ENCODE results near the gene PRSS48. TPM values are rescaled to one million over a fixed set of nuclear protein-coding genes. Genes with fewer than 3 reads are reported as not detected.

The PRSS48 gene
- total and polyA plus RNA-seq, 11 donors: not detected

- Histone ChIP-seq H3K36me3 (no peaks in the 10 kb centered on the region), H3K4me3 (no peak overlapping the region), H3K9me3 (peaks cover 0 to 4% (median 0%) of the 10 kb centered on the region in 12 donors), H3K27ac (no peak overlapping the region), H3K4me1 (peaks cover 0 to 32% (median 7%) of the 10 kb centered on the region in 12 donors), H3K27me3 (no peaks in the 10 kb centered on the region)
- intact Hi-C loops (cut with DNase I): no loop called here
- DNase-seq: no peak
- TF ChIP-seq CTCF (IDR thresholded peaks at IDR 0.05): no peak
- TF ChIP-seq POLR2A (IDR thresholded peaks at IDR 0.05): no peak
- 96 to 98% (median 98%) methylated on average over 6 to 27 of the region's 27 CpGs for WGBS, 4 donors
- no peak for ATAC-seq
These were observed 40.9 kb upstream of the PRSS48 start for GRCh38 chr4:151236036-151236435.

- WGBS, 4 donors: 37 to 64% (median 44%) methylated on average over 3 of the region's 3 CpGs
- Histone ChIP-seq H3K4me1 (peaks cover 0 to 16% (median 0%) of the 10 kb centered on the region in 12 donors), H3K27ac (no peak overlapping the region), H3K27me3 (no peaks in the 10 kb centered on the region), H3K36me3 (no peaks in the 10 kb centered on the region), H3K9me3 (peaks cover 0 to 4% (median 0%) of the 10 kb centered on the region in 12 donors), H3K4me3 (no peak overlapping the region)
- intact Hi-C loops (cut with DNase I): no loop called here
- TF ChIP-seq POLR2A (IDR thresholded peaks at IDR 0.05) (no peak), CTCF (IDR thresholded peaks at IDR 0.05) (peak in 6 of 12 donors; percentile 15 to 37 (median 28))
- DNase-seq (no peak), ATAC-seq (peak in 3 of 4 donors; percentile 26 to 59 (median 49))
These were observed 38.5 kb upstream of the PRSS48 start for GRCh38 chr4:151238477-151238876.

GRCh38 chr4:151239608-151240007 lies 37.4 kb upstream of the PRSS48 start:
- intact Hi-C loops (cut with DNase I): no loop called here
- H3K4me3 ChIP-seq: no peak overlapping the region
- no peak for DNase-seq
- H3K27me3 ChIP-seq: no peaks in the 10 kb centered on the region
- no peak for ATAC-seq
- 86 to 92% (median 91%) methylated on average over 3 of the region's 3 CpGs for WGBS, 4 donors
- no peak overlapping the region for H3K27ac ChIP-seq
- peaks cover 0 to 4% (median 0%) of the 10 kb centered on the region in 12 donors for H3K9me3 ChIP-seq
- TF ChIP-seq CTCF (IDR thresholded peaks at IDR 0.05) (no peak), POLR2A (IDR thresholded peaks at IDR 0.05) (no peak)
- H3K4me1 ChIP-seq: peaks cover 0 to 10% (median 0%) of the 10 kb centered on the region in 12 donors
- no peaks in the 10 kb centered on the region for H3K36me3 ChIP-seq

GRCh38 chr4:151242305-151242704 lies 34.7 kb upstream of the PRSS48 start:
- WGBS, 4 donors: 93 to 96% (median 95%) methylated on average over 2 of the region's 2 CpGs
- TF ChIP-seq POLR2A (IDR thresholded peaks at IDR 0.05) (no peak), CTCF (IDR thresholded peaks at IDR 0.05) (no peak)

More at GRCh38 chr4:151242305-151242704, 34.7 kb upstream of the PRSS48 start:
- peaks cover 0 to 14% (median 0%) of the 10 kb centered on the region in 12 donors for H3K4me1 ChIP-seq
- no peaks in the 10 kb centered on the region for H3K9me3 ChIP-seq
- H3K27ac ChIP-seq: no peak overlapping the region
- ATAC-seq (no peak), DNase-seq (no peak)
- no peaks in the 10 kb centered on the region for H3K36me3 ChIP-seq
- intact Hi-C loops (cut with DNase I): no loop called here
- H3K27me3 ChIP-seq: no peaks in the 10 kb centered on the region
- H3K4me3 ChIP-seq: no peak overlapping the region
